ENCODE data around the gene CWF19L1. TPM values are rescaled to one million over a fixed set of nuclear protein-coding genes. Genes with fewer than 3 reads are reported as not detected.

The CWF19L1 gene
- total and polyA plus RNA-seq, 2 of the 13 experiments (the other 11 are each of a cell fraction or from before 2014, with no cell fraction given): 13.6 to 42.1 TPM

GRCh38 chr10:100293066-100293465 is 25.6 kb upstream of the CWF19L1 start:
- FAIRE-seq (no peak), DNase-seq (ENCODE audit: low spot score) (no peak), ATAC-seq (no peak)
- in situ Hi-C loops (cut with HindIII; ENCODE audit: extremely low pct_ligation_motif_present, low pct_unique_long_range_greater_than_20kb) (no loop called here), intact Hi-C loops (cut with micrococcal nuclease; ENCODE audit: unreplicated experiment) (no loop called here)
- Histone ChIP-seq H3K27me3 (ENCODE audit: control insufficient read depth in 1 of 2, insufficient read depth in 2 of 2, low read length in 2 of 2) (no peaks in the 10 kb centered on the region; a peak in 2 of 5 replicates), H3K9me3 (ENCODE audit: low read length) (no peaks in the 10 kb centered on the region), H3K79me2 (ENCODE audit: insufficient read depth, low read length) (no peaks in the 10 kb centered on the region), H2AFZ (ENCODE audit: low read length) (no peak overlapping the region), H3K4me3 (replicated peaks in 1 of 3; ENCODE audit: insufficient read depth in 1 of 3, low read depth in 2 of 3, low read length in 3 of 3) (no peak overlapping the region), H3K4me1 (ENCODE audit: insufficient read depth, low read length) (peaks cover 54% of the 10 kb centered on the region), H3K27ac (ENCODE audit: extremely low read length, insufficient read depth, low read length) (no peak overlapping the region), H3K36me3 (replicated peaks in 1 of 2; ENCODE audit: control insufficient read depth in 1 of 2, insufficient read depth in 2 of 2, low read length in 2 of 2) (no peaks in the 10 kb centered on the region), H4K20me1 (ENCODE audit: insufficient read depth, low read length) (no peaks in the 10 kb centered on the region), H3K4me2 (ENCODE audit: low read depth, low read length) (peak overlapping the region; percentile 63), H3K9ac (ENCODE audit: insufficient read depth, low read depth, low read length) (no peak overlapping the region)
- ChIA-PET POLR2A (no interaction called here), CTCF (ENCODE audit: low intra/inter-chr PET ratio, low total read pairs) (no interaction called here)
- no TSS peak for BruUV-seq (replicated peaks)
- TF ChIP-seq, protein P1, sequence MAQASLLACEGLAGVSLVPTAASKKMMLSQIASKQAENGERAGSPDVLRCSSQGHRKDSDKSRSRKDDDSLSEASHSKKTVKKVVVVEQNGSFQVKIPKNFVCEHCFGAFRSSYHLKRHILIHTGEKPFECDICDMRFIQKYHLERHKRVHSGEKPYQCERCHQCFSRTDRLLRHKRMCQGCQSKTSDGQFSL (CRISPR knock-in tag; IDR thresholded peaks at IDR 0.05): no peak
- TF ChIP-seq MED13 (CRISPR knock-in tag; IDR thresholded peaks at IDR 0.05) (no peak), PAXIP1 (CRISPR knock-in tag; conservative IDR thresholded peaks at IDR 0.05) (no peak), CEBPG (CRISPR knock-in tag; IDR thresholded peaks at IDR 0.05) (peak; percentile 35; the same call in 1 of the 2 replicates), FOSL1 (CRISPR knock-in tag; IDR thresholded peaks at IDR 0.05; ENCODE audit: borderline replicate concordance) (no peak), TCF7 (IDR thresholded peaks at IDR 0.05; ENCODE audit: low read depth) (no peak), ELF1 (CRISPR knock-in tag; IDR thresholded peaks at IDR 0.05) (no peak), ISX (CRISPR knock-in tag; conservative IDR thresholded peaks at IDR 0.05) (no peak), ZBTB8A (CRISPR knock-in tag; IDR thresholded peaks at IDR 0.05; ENCODE audit: borderline replicate concordance, low read depth) (no peak), ZNF33A (CRISPR knock-in tag; IDR thresholded peaks at IDR 0.05; ENCODE audit: borderline replicate concordance) (no peak), CEBPB (IDR thresholded peaks at IDR 0.05; ENCODE audit: borderline replicate concordance, low read depth, low read length) (peak; percentile 84), CCDC6 (CRISPR knock-in tag; IDR thresholded peaks at IDR 0.05) (no peak), ZMYM4 (CRISPR knock-in tag; IDR thresholded peaks at IDR 0.05) (no peak)
- TF ChIP-seq, protein P2, sequence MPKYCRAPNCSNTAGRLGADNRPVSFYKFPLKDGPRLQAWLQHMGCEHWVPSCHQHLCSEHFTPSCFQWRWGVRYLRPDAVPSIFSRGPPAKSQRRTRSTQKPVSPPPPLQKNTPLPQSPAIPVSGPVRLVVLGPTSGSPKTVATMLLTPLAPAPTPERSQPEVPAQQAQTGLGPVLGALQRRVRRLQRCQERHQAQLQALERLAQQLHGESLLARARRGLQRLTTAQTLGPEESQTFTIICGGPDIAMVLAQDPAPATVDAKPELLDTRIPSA (CRISPR knock-in tag; IDR thresholded peaks at IDR 0.05; ENCODE audit: borderline replicate concordance): no peak
- TF ChIP-seq, protein P3, sequence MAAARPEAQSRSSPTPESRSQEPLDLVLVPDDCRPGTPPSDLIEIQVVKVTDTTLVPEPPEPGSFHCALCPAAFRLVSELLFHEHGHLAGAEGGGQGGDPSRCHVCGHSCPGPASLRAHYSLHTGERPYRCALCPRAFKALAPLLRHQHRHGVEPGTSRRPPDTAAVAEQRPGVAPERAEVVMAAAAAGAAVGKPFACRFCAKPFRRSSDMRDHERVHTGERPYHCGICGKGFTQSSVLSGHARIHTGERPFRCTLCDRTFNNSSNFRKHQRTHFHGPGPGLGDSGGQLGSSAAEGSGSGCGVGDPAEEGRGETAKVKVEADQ (CRISPR knock-in tag; IDR thresholded peaks at IDR 0.05; ENCODE audit: borderline replicate concordance): no peak

Measured in HepG2 (cell line).